D721Med (cell line): ENCODE data around the gene NDUFV1.
A peak's percentile ranks its signal among the peaks of the same experiment; 100 is the strongest.

Experiments
- DNase-seq: peaks from one replicate; pipeline ENCODE4 v3.0.0; 2011; ENCODE audit warnings: low spot score; ENCODE audit not compliant: insufficient read length
- FAIRE-seq: peaks from 2 replicates; lab custom pipeline; 2011; peaks lifted over from hg19 to GRCh38; lab: Jason Lieb, UNC
- CTCF ChIP-seq: IDR thresholded peaks from 2 replicates; pipeline ENCODE4 v1.5.1; 2012; ENCODE audit warnings: mild to moderate bottlenecking, control low read depth; ENCODE audit not compliant: insufficient read depth; ENCODE audit errors: missing control alignments

Gene NDUFV1

GRCh38 chr11:67572305-67572704, 34.4 kb upstream of the NDUFV1 start:
- DNase-seq (no peak), FAIRE-seq (no peak)
- TF ChIP-seq CTCF, result no peak

- no peak for DNase-seq
- no peak for FAIRE-seq
- peak; percentile 87 for TF ChIP-seq CTCF
These were observed 33.9 kb upstream of the NDUFV1 start for GRCh38 chr11:67572747-67573419.

- FAIRE-seq, result no peak
These were observed 31.8 kb upstream of the NDUFV1 start for GRCh38 chr11:67574938-67575337.

GRCh38 chr11:67576735-67577475, 29.8 kb upstream of the NDUFV1 start:
- DNase-seq (no peak), FAIRE-seq (no peak)
- TF ChIP-seq CTCF, result peak; percentile 27

More at GRCh38 chr11:67574938-67575337, 31.8 kb upstream of the NDUFV1 start:
- TF ChIP-seq CTCF, result no peak
- no peak for DNase-seq

GRCh38 chr11:67577951-67578350, 28.8 kb upstream of the NDUFV1 start:
- DNase-seq (no peak), FAIRE-seq (no peak)
- TF ChIP-seq CTCF, result no peak

- no peak for FAIRE-seq
- no peak for DNase-seq
- no peak for TF ChIP-seq CTCF
These were observed 25.3 kb upstream of the NDUFV1 start for GRCh38 chr11:67581469-67581868.

GRCh38 chr11:67582011-67582410, 24.7 kb upstream of the NDUFV1 start:
- no peak for TF ChIP-seq CTCF
- DNase-seq (no peak), FAIRE-seq (peak; percentile 48)
